ENCODE data around the gene SPATA24.
"Not testable (repeated sequence)": the region's sequence is repeated elsewhere in the genome, so short reads cannot be mapped to it uniquely, and the experiment has no call there.

The SPATA24 gene

GRCh38 chr5:139403787-139404483, at the start of gene SPATA24:
TSS of gene SPATA24 (minus strand) at chr5:139404089. CDS start at chr5:139404060, 29 bp downstream.
- DNase-seq (ENCODE audit: low spot score), result peak; percentile 97

GRCh38 chr5:139451878-139452660, 48.2 kb upstream of the SPATA24 start:
- no peak for DNase-seq (ENCODE audit: low spot score)

- no peak for DNase-seq (ENCODE audit: low spot score)
Measured at GRCh38 chr5:139451176-139451575, 47.3 kb upstream of the SPATA24 start.

GRCh38 chr5:139446956-139447779, 43.3 kb upstream of the SPATA24 start:
- no peak for DNase-seq (ENCODE audit: low spot score)

GRCh38 chr5:139445325-139446170, 41.7 kb upstream of the SPATA24 start:
- no peak for DNase-seq (ENCODE audit: low spot score)

GRCh38 chr5:139443831-139444453, 40.1 kb upstream of the SPATA24 start:
- DNase-seq (ENCODE audit: low spot score), result peak; percentile 94

- not testable (repeated sequence) for DNase-seq (ENCODE audit: low spot score)
Measured at GRCh38 chr5:139440416-139440815, 36.5 kb upstream of the SPATA24 start.

GRCh38 chr5:139439013-139439903, 35.4 kb upstream of the SPATA24 start, which contains the start of gene DNAJC18:
TSS of gene DNAJC18 (minus strand) at chr5:139439525. CDS start at chr5:139439445, 80 bp downstream.
- peak; percentile 81 for DNase-seq (ENCODE audit: low spot score)

GRCh38 chr5:139438707-139439012, 34.8 kb upstream of the SPATA24 start:
- DNase-seq (ENCODE audit: low spot score), result no peak

- DNase-seq (ENCODE audit: low spot score), result no peak
Measured at GRCh38 chr5:139435676-139436075, 31.8 kb upstream of the SPATA24 start.

- DNase-seq (ENCODE audit: low spot score), result no peak
Measured at GRCh38 chr5:139431706-139432105, 27.8 kb upstream of the SPATA24 start.

- no peak for DNase-seq (ENCODE audit: low spot score)
Measured at GRCh38 chr5:139430015-139430414, 26.1 kb upstream of the SPATA24 start.

GRCh38 chr5:139426203-139426885, 22.5 kb upstream of the SPATA24 start:
- DNase-seq (ENCODE audit: low spot score), result no peak

- no peak for DNase-seq (ENCODE audit: low spot score)
Measured at GRCh38 chr5:139425497-139425896, 21.6 kb upstream of the SPATA24 start.

- no peak for DNase-seq (ENCODE audit: low spot score)
Measured at GRCh38 chr5:139422307-139422893, 18.5 kb upstream of the SPATA24 start.

- no peak for DNase-seq (ENCODE audit: low spot score)
Measured at GRCh38 chr5:139419226-139420192, 15.6 kb upstream of the SPATA24 start.

- no peak for DNase-seq (ENCODE audit: low spot score)
Measured at GRCh38 chr5:139418793-139419192, 14.9 kb upstream of the SPATA24 start.

- DNase-seq (ENCODE audit: low spot score), result no peak
Measured at GRCh38 chr5:139417214-139417613, 13.3 kb upstream of the SPATA24 start.

Data from kidney capillary endothelial cell (primary cell).